Measurements from ENCODE around the gene DOCK10.

Gene DOCK10

DNA sequence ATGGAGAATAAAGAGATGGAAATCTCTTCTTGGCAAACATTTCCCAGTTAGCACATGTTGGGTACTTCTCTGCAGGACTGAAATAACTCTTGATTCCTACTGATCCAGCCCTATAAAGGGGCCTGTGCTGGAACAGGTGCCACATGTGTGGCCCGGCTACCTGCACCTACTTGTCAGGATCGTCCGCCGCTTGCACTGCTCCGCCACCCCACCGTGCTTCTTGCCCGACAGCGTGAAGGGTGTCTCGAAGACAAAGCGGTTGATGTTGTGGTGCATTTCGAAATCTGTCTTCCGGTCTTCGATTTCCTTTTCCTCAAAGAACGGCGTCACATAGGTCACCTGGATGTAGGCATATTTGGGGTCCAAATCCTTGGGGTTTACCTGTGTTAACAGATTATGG lies 267.5 kb downstream of the DOCK10 start:
- Histone ChIP-seq H3K27me3 (ENCODE audit: insufficient read depth, low read length, poor library complexity) (no peaks in the 10 kb centered on the region), H3K4me2 (ENCODE audit: insufficient read depth, low read length) (no peak overlapping the region), H3K9ac (ENCODE audit: low read depth, low read length) (no peak overlapping the region), H3K4me1 (ENCODE audit: insufficient read depth, low read length) (no peaks in the 10 kb centered on the region), H2AFZ (ENCODE audit: low read depth, low read length) (no peak overlapping the region), H3K9me3 (ENCODE audit: insufficient read depth, low read length, severe bottlenecking) (no peaks in the 10 kb centered on the region), H3K36me3 (ENCODE audit: insufficient read depth, low read length) (peaks cover 56% of the 10 kb centered on the region), H3K27ac (ENCODE audit: low read length) (no peak overlapping the region), H4K20me1 (ENCODE audit: insufficient read depth, low read length) (no peaks in the 10 kb centered on the region), H3K79me2 (ENCODE audit: insufficient read depth, low read length) (no peaks in the 10 kb centered on the region), H3K4me3 (ENCODE audit: low read depth in 1 of 2, low read length in 2 of 2) (no peak overlapping the region)
- no peak for ATAC-seq (ENCODE audit: insufficient read depth, low read depth)
- TF ChIP-seq, protein P1, sequence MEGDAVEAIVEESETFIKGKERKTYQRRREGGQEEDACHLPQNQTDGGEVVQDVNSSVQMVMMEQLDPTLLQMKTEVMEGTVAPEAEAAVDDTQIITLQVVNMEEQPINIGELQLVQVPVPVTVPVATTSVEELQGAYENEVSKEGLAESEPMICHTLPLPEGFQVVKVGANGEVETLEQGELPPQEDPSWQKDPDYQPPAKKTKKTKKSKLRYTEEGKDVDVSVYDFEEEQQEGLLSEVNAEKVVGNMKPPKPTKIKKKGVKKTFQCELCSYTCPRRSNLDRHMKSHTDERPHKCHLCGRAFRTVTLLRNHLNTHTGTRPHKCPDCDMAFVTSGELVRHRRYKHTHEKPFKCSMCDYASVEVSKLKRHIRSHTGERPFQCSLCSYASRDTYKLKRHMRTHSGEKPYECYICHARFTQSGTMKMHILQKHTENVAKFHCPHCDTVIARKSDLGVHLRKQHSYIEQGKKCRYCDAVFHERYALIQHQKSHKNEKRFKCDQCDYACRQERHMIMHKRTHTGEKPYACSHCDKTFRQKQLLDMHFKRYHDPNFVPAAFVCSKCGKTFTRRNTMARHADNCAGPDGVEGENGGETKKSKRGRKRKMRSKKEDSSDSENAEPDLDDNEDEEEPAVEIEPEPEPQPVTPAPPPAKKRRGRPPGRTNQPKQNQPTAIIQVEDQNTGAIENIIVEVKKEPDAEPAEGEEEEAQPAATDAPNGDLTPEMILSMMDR (IDR thresholded peaks at IDR 0.05; ENCODE audit: borderline replicate concordance, extremely low read depth, low read length, poor library complexity, severe bottlenecking): no peak
- no peak for TF ChIP-seq EZH2 (IDR thresholded peaks at IDR 0.05; ENCODE audit: borderline replicate concordance, low read depth, low read length, severe bottlenecking)
- DNase-seq: no peak

GRCh38 chr2:224772494-224772893 lies 269.8 kb downstream of the DOCK10 start:
- Histone ChIP-seq H3K4me2 (ENCODE audit: insufficient read depth, low read length) (no peak overlapping the region), H3K4me1 (ENCODE audit: insufficient read depth, low read length) (no peaks in the 10 kb centered on the region), H3K27ac (ENCODE audit: low read length) (no peak overlapping the region), H3K9me3 (ENCODE audit: insufficient read depth, low read length, severe bottlenecking) (no peaks in the 10 kb centered on the region), H3K79me2 (ENCODE audit: insufficient read depth, low read length) (no peaks in the 10 kb centered on the region), H4K20me1 (ENCODE audit: insufficient read depth, low read length) (no peaks in the 10 kb centered on the region), H3K9ac (ENCODE audit: low read depth, low read length) (no peak overlapping the region), H3K36me3 (ENCODE audit: insufficient read depth, low read length) (peaks cover 74% of the 10 kb centered on the region), H3K4me3 (ENCODE audit: low read depth in 1 of 2, low read length in 2 of 2) (no peak overlapping the region), H2AFZ (ENCODE audit: low read depth, low read length) (no peak overlapping the region), H3K27me3 (ENCODE audit: insufficient read depth, low read length, poor library complexity) (no peaks in the 10 kb centered on the region)
- DNase-seq (no peak), ATAC-seq (ENCODE audit: insufficient read depth, low read depth) (no peak)
- TF ChIP-seq, protein P1 (IDR thresholded peaks at IDR 0.05; ENCODE audit: borderline replicate concordance, extremely low read depth, low read length, poor library complexity, severe bottlenecking): no peak
- TF ChIP-seq EZH2 (IDR thresholded peaks at IDR 0.05; ENCODE audit: borderline replicate concordance, low read depth, low read length, severe bottlenecking): no peak

GRCh38 chr2:224769489-224769888 lies 272.8 kb downstream of the DOCK10 start:
- ATAC-seq (ENCODE audit: insufficient read depth, low read depth) (no peak), DNase-seq (no peak)
- Histone ChIP-seq H4K20me1 (ENCODE audit: insufficient read depth, low read length) (no peaks in the 10 kb centered on the region), H3K4me3 (ENCODE audit: low read depth in 1 of 2, low read length in 2 of 2) (no peak overlapping the region), H3K9ac (ENCODE audit: low read depth, low read length) (no peak overlapping the region), H3K27me3 (ENCODE audit: insufficient read depth, low read length, poor library complexity) (no peaks in the 10 kb centered on the region), H3K27ac (ENCODE audit: low read length) (no peak overlapping the region), H3K79me2 (ENCODE audit: insufficient read depth, low read length) (no peaks in the 10 kb centered on the region), H3K9me3 (ENCODE audit: insufficient read depth, low read length, severe bottlenecking) (no peaks in the 10 kb centered on the region), H2AFZ (ENCODE audit: low read depth, low read length) (no peak overlapping the region), H3K36me3 (ENCODE audit: insufficient read depth, low read length) (peaks cover 68% of the 10 kb centered on the region), H3K4me1 (ENCODE audit: insufficient read depth, low read length) (no peaks in the 10 kb centered on the region), H3K4me2 (ENCODE audit: insufficient read depth, low read length) (no peak overlapping the region)
- TF ChIP-seq, protein P1 (IDR thresholded peaks at IDR 0.05; ENCODE audit: borderline replicate concordance, extremely low read depth, low read length, poor library complexity, severe bottlenecking): no peak
- no peak for TF ChIP-seq EZH2 (IDR thresholded peaks at IDR 0.05; ENCODE audit: borderline replicate concordance, low read depth, low read length, severe bottlenecking)

Data from DND-41 (cell line).